WERI-Rb-1 (cell line): ENCODE data around the gene TRMO.

Experiments used
- DNase-seq: peaks from one replicate; pipeline ENCODE4 v3.0.0-alpha.2; 2020
- H3K27ac ChIP-seq: fragments of 250-450 bp; sonication (Bioruptor Pico); 2 replicates; pipeline ENCODE4 v1.5.1; 2020; ENCODE audit warnings: mild to moderate bottlenecking, moderate library complexity
- H3K27me3 ChIP-seq: fragments of 250-450 bp; sonication (Bioruptor Pico); 2 replicates; pipeline ENCODE4 v1.5.1; 2021; ENCODE audit warnings: mild to moderate bottlenecking, low read depth, moderate library complexity; ENCODE audit not compliant: insufficient read depth, severe bottlenecking
- H3K36me3 ChIP-seq: fragments of 250-450 bp; sonication (Bioruptor Pico); 2 replicates; pipeline ENCODE4 v1.5.1; 2020; ENCODE audit warnings: mild to moderate bottlenecking, moderate library complexity
- H3K4me3 ChIP-seq: 2 replicates; pipeline ENCODE4 v1.5.1; 2011; ENCODE audit warnings: low read depth, mild to moderate bottlenecking, control low read depth, low read length
- H3K9me3 ChIP-seq: fragments of 250-450 bp; sonication (Bioruptor Pico); 2 replicates; pipeline ENCODE4 v1.5.1; 2021; ENCODE audit warnings: mild to moderate bottlenecking, moderate library complexity; ENCODE audit not compliant: severe bottlenecking
- CTCF ChIP-seq: IDR thresholded peaks from 2 replicates; pipeline ENCODE4 v1.5.1; 2011; ENCODE audit warnings: low read depth, mild to moderate bottlenecking, control low read depth, inconsistent platforms, low read length

Gene TRMO

DNA sequence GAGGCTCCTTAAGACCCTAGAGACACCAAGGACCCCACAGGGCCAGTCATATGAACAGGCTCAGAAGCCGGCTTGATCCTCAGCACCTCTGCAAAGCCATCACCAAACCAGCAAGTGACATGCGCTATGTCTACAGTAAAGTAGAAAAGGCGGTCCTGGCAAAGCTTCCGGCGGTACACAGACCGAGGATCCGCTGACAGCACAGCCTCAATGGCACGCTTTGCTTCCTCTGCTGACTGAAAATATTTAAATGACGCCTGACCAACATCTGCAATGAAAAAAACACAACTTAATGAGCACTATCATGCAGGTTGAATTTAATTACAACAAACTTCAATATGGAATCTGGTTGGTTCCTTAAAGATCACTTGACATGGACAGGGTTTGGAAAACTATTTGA, 17.6 kb downstream of the TRMO start:
- TF ChIP-seq CTCF, result no peak
- no peaks in the 10 kb centered on the region for H3K9me3 ChIP-seq
- H3K27ac ChIP-seq, result no peak overlapping the region
- H3K4me3 ChIP-seq, result no peak overlapping the region
- no peaks in the 10 kb centered on the region for H3K27me3 ChIP-seq
- no peak for DNase-seq
- peaks cover 38% of the 10 kb centered on the region for H3K36me3 ChIP-seq

GRCh38 chr9:97903177-97903576, 19.1 kb downstream of the TRMO start:
- no peak for DNase-seq
- TF ChIP-seq CTCF, result no peak
- peaks cover 25% of the 10 kb centered on the region for H3K36me3 ChIP-seq
- no peaks in the 10 kb centered on the region for H3K27me3 ChIP-seq
- H3K4me3 ChIP-seq, result no peak overlapping the region
- no peaks in the 10 kb centered on the region for H3K9me3 ChIP-seq
- no peak overlapping the region for H3K27ac ChIP-seq

- Histone ChIP-seq H3K4me3 (no peak overlapping the region), H3K27ac (no peak overlapping the region), H3K36me3 (peaks cover 18% of the 10 kb centered on the region), H3K9me3 (no peaks in the 10 kb centered on the region), H3K27me3 (no peaks in the 10 kb centered on the region)
- DNase-seq, result peak; percentile 37
- peak; percentile 73 for TF ChIP-seq CTCF
Observed at GRCh38 chr9:97900738-97901565, 21.3 kb downstream of the TRMO start.

DNA sequence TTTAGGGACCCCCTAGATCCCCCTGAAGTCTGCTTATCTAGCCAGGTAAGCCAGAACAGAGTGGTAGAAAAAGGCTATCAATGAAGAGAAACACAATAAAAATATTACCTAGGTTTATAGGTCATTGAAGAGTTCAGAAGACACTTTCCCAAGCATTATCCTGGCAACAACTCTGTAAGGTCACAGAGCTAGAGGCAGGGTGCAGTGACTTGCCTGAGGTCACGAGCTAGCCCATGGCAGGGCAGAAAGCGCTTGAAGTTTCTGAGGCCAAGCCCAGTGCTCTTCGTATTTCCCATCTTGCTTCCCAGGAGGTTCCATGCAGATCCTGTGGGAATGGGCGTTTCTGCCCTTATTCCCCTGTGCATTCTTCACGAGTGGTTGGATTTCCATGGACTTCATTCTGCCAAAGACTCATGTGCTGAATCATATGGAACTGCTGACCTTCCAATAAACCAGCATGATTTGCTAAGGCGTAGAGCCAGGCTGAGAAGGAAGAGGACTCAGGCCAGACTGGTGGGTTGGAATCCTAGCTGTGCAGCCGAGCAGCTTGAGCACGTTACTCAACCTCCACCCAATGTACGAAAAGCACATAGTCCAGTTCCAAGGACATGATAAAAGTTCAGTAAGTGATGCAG, 22.1 kb downstream of the TRMO start:
- H3K27ac ChIP-seq, result no peak overlapping the region
- H3K9me3 ChIP-seq, result no peaks in the 10 kb centered on the region
- TF ChIP-seq CTCF, result no peak
- H3K4me3 ChIP-seq, result no peak overlapping the region
- peaks cover 18% of the 10 kb centered on the region for H3K36me3 ChIP-seq
- no peak for DNase-seq
- no peaks in the 10 kb centered on the region for H3K27me3 ChIP-seq

GRCh38 chr9:97895695-97896332, 26.5 kb downstream of the TRMO start:
- peak; percentile 73 for TF ChIP-seq CTCF
- H3K36me3 ChIP-seq, result peaks cover 5% of the 10 kb centered on the region
- peak; percentile 64 for DNase-seq
- peaks cover 11% of the 10 kb centered on the region for H3K9me3 ChIP-seq
- no peak overlapping the region for H3K4me3 ChIP-seq
- H3K27me3 ChIP-seq, result no peaks in the 10 kb centered on the region
- no peak overlapping the region for H3K27ac ChIP-seq
